Fibroblast of the conjunctiva (primary cell): Measurements from ENCODE around the gene PLPPR2.
"Not testable (repeated sequence)": the region's sequence is repeated elsewhere in the genome, so short reads cannot be mapped to it uniquely, and the experiment has no call there.

Experiments
- DNase-seq: peaks from one replicate; pipeline ENCODE4 v3.0.0-alpha.2; 2010; ENCODE audit warnings: low read depth

Gene PLPPR2

GRCh38 chr19:11373885-11374432 is 18.7 kb downstream of the PLPPR2 start:
- no peak for DNase-seq

GRCh38 chr19:11374433-11375142 is 19.4 kb downstream of the PLPPR2 start, which contains the start of gene SWSAP1:
Gene SWSAP1, plus strand, starts transcription at chr19:11374666. Its CDS starts 15 bp downstream, at chr19:11374681.
- peak; percentile 99 for DNase-seq

GRCh38 chr19:11375143-11375948 is 20.1 kb downstream of the PLPPR2 start:
- DNase-seq, result no peak

- DNase-seq, result peak; percentile 84
These were observed 22.0 kb downstream of the PLPPR2 start for GRCh38 chr19:11377237-11377636.

- DNase-seq, result no peak
These were observed 22.5 kb downstream of the PLPPR2 start for GRCh38 chr19:11377756-11378155.

GRCh38 chr19:11378319-11379189 is 23.3 kb downstream of the PLPPR2 start:
- DNase-seq, result peak; percentile 57

GRCh38 chr19:11379269-11379845 is 24.1 kb downstream of the PLPPR2 start:
- not testable (repeated sequence) for DNase-seq

- DNase-seq, result no peak
These were observed 24.7 kb downstream of the PLPPR2 start for GRCh38 chr19:11379857-11380350.

GRCh38 chr19:11380653-11381537 is 25.7 kb downstream of the PLPPR2 start:
- peak; percentile 90 for DNase-seq

GRCh38 chr19:11382898-11383705 is 27.9 kb downstream of the PLPPR2 start:
- DNase-seq, result no peak

GRCh38 chr19:11383706-11384048 is 28.4 kb downstream of the PLPPR2 start:
- DNase-seq, result no peak

- no peak for DNase-seq
These were observed 29.5 kb downstream of the PLPPR2 start for GRCh38 chr19:11384778-11385129.

- no peak for DNase-seq
These were observed 32.2 kb downstream of the PLPPR2 start for GRCh38 chr19:11387162-11388034.

- no peak for DNase-seq
These were observed 35.1 kb downstream of the PLPPR2 start for GRCh38 chr19:11390359-11390758.

GRCh38 chr19:11390933-11391680 is 35.9 kb downstream of the PLPPR2 start:
- no peak for DNase-seq

- DNase-seq, result no peak
These were observed 41.9 kb downstream of the PLPPR2 start for GRCh38 chr19:11397089-11397610.

GRCh38 chr19:11399667-11400066 is 44.4 kb downstream of the PLPPR2 start:
- no peak for DNase-seq

- DNase-seq, result no peak
These were observed 45.6 kb downstream of the PLPPR2 start for GRCh38 chr19:11400798-11401197.
